PC-9 (cell line): ENCODE data around the gene BRD3OS. TPM values are rescaled to one million over a fixed set of nuclear protein-coding genes. Genes with fewer than 3 reads are reported as not detected.
A peak's percentile ranks its signal among the peaks of the same experiment; 100 is the strongest.
"Not testable (repeated sequence)": the region's sequence is repeated elsewhere in the genome, so short reads cannot be mapped to it uniquely, and the experiment has no call there.

Source experiments
- BruUV-seq: library from RNA; stranded (reverse); fragments of 400-500 nt; replicated peaks from 2 replicates; lab custom pipeline; 2021; lab: Mats Ljungman, UMichigan
- CTCF ChIA-PET: fragments of 300-600 bp; sonication (Branson Sonifier 250); formaldehyde crosslinking; loops from one replicate; lab custom pipeline; 2022; ENCODE audit warnings: antibody characterized with exemption; lab: Charles Lee
- POLR2A ChIA-PET: fragments of 300-600 bp; sonication (Branson Sonifier 250); formaldehyde crosslinking; loops from one replicate; lab custom pipeline; 2022; ENCODE audit warnings: antibody characterized with exemption; ENCODE audit not compliant: unreplicated experiment; lab: Charles Lee
- DNase-seq, 2 experiments: peaks; one replicate each; pipeline versions ENCODE4 v3.0.0 to v3.0.0-alpha.2; 2015 to 2022; ENCODE audit warnings: mixed read lengths in 1 of 2
- H2AFZ ChIP-seq: fragments of 200-600 bp; sonication (generic); 2 replicates; pipeline ENCODE4 v1.8.1; 2017; ENCODE audit warnings: antibody characterized with exemption
- H3F3A ChIP-seq: fragments of 200-600 bp; sonication (generic); 2 replicates; pipeline ENCODE4 v1.8.1; 2017; ENCODE audit warnings: antibody characterized with exemption, mild to moderate bottlenecking, low read depth; ENCODE audit not compliant: insufficient read depth
- H3K27ac ChIP-seq: fragments of 200-600 bp; sonication (generic); 2 replicates; pipeline ENCODE4 v1.6.1; 2016; ENCODE audit warnings: mixed run types
- H3K27me3 ChIP-seq: fragments of 200-600 bp; sonication (generic); 2 replicates; pipeline ENCODE4 v1.6.1; 2016; ENCODE audit warnings: low read depth, mixed run types; ENCODE audit not compliant: insufficient read depth
- H3K36me3 ChIP-seq: fragments of 200-600 bp; sonication (generic); 2 replicates; pipeline ENCODE4 v1.6.1; 2016; ENCODE audit warnings: low read depth, mixed run types
- H3K4me1 ChIP-seq: fragments of 200-600 bp; sonication (generic); replicated peaks from 2 replicates; pipeline ENCODE4 v1.6.1; 2016; ENCODE audit warnings: mixed run types; ENCODE audit not compliant: insufficient read depth
- H3K4me2 ChIP-seq: fragments of 200-600 bp; sonication (generic); 2 replicates; pipeline ENCODE4 v1.6.1; 2017; ENCODE audit warnings: mixed run types
- H3K4me3 ChIP-seq: fragments of 200-600 bp; sonication (generic); 2 replicates; pipeline ENCODE4 v1.6.1; 2016; ENCODE audit warnings: mixed run types
- H3K79me2 ChIP-seq: fragments of 200-600 bp; sonication (generic); 2 replicates; pipeline ENCODE4 v1.6.1; 2017; ENCODE audit warnings: low read depth, mixed run types
- H3K9me2 ChIP-seq: fragments of 200-600 bp; sonication (generic); 2 replicates; pipeline ENCODE4 v1.8.1; 2017; ENCODE audit warnings: mild to moderate bottlenecking; ENCODE audit not compliant: insufficient read depth
- H3K9me3 ChIP-seq: fragments of 200-600 bp; sonication (generic); 2 replicates; pipeline ENCODE4 v1.8.1; 2016; ENCODE audit warnings: low read depth; ENCODE audit not compliant: insufficient read depth
- H4K20me1 ChIP-seq: fragments of 200-600 bp; sonication (generic); 2 replicates; pipeline ENCODE4 v1.8.1; 2017; ENCODE audit not compliant: insufficient read depth
- CTCF ChIP-seq: fragments of 200-600 bp; sonication (generic); conservative IDR thresholded peaks from 2 replicates; pipeline ENCODE4 v1.6.1; 2017; ENCODE audit warnings: mixed run types, antibody characterized with exemption, mild to moderate bottlenecking, moderate library complexity
- EZH2 ChIP-seq: fragments of 200-600 bp; sonication (generic); IDR thresholded peaks from 2 replicates; pipeline ENCODE4 v1.8.0; 2017; ENCODE audit warnings: antibody characterized with exemption, low read depth
- intact Hi-C: fragments of 100-400 bp; cut with micrococcal nuclease; formaldehyde crosslinking; loops from one replicate; pipeline ENCODE4 v1.10.0; 2022; ENCODE audit not compliant: unreplicated experiment
- total RNA-seq: library from RNA; stranded (reverse); gene quantifications from 2 replicates; pipeline ENCODE4 v1.2.3, GENCODE V29; 2021

The BRD3OS gene
- total RNA-seq, 1 experiment from 2014 or later = 26.2 TPM

- Histone ChIP-seq H4K20me1 (peaks cover 26% of the 10 kb centered on the region), H3K36me3 (no peaks in the 10 kb centered on the region), H3K9me2 (no peaks in the 10 kb centered on the region), H3K4me3 (peak overlapping the region; percentile 64), H2AFZ (peak overlapping the region; percentile 87), H3K27ac (no peak overlapping the region), H3K9me3 (no peaks in the 10 kb centered on the region), H3F3A (peaks cover 13% of the 10 kb centered on the region), H3K79me2 (peaks cover 32% of the 10 kb centered on the region), H3K27me3 (peaks cover 50% of the 10 kb centered on the region), H3K4me1 (peaks cover 13% of the 10 kb centered on the region), H3K4me2 (peak overlapping the region; percentile 77)
- no TSS peak for BruUV-seq
- ChIA-PET POLR2A (no interaction called here), CTCF (interaction anchor here (0.6 kb wide), 1 partner anchor 618 kb away, joined by 3 read pairs; no protein-coding TSS in a partner anchor)
- intact Hi-C loops = loop anchor here (1.0 kb wide), 1 partner anchor 44 kb away; the partner anchor contains the start of gene BRD3OS
- DNase-seq = no peak
- TF ChIP-seq EZH2 (no peak), CTCF (no peak)
These were observed 43.6 kb downstream of the BRD3OS start for GRCh38 chr9:134068744-134069479.

GRCh38 chr9:134069480-134070399 lies 44.5 kb downstream of the BRD3OS start:
- Histone ChIP-seq H2AFZ (no peak overlapping the region), H3K4me1 (peaks cover 13% of the 10 kb centered on the region), H3K4me2 (peak overlapping the region; percentile 77; the same call in 1 of the 2 replicates), H3K4me3 (no peak overlapping the region; the same call in 1 of the 2 replicates), H3K9me3 (no peaks in the 10 kb centered on the region), H4K20me1 (peaks cover 17% of the 10 kb centered on the region), H3K79me2 (peaks cover 24% of the 10 kb centered on the region), H3K27ac (no peak overlapping the region), H3K36me3 (no peaks in the 10 kb centered on the region), H3F3A (peaks cover 13% of the 10 kb centered on the region), H3K27me3 (peaks cover 58% of the 10 kb centered on the region), H3K9me2 (no peaks in the 10 kb centered on the region)
- TF ChIP-seq CTCF = no peak
- TF ChIP-seq EZH2 = no peak
- no TSS peak for BruUV-seq
- ChIA-PET POLR2A (no interaction called here), CTCF (no interaction called here)
- no peak for DNase-seq
- intact Hi-C loops = loop anchor here (1.0 kb wide), 1 partner anchor 44 kb away; the partner anchor contains the start of gene BRD3OS

- peaks cover 10% of the 10 kb centered on the region for H3K79me2 ChIP-seq
- no peaks in the 10 kb centered on the region for H3K9me3 ChIP-seq
- DNase-seq = no peak
- peaks cover 6% of the 10 kb centered on the region for H4K20me1 ChIP-seq
- no peak for TF ChIP-seq CTCF
- no peak for TF ChIP-seq EZH2
- no peaks in the 10 kb centered on the region for H3K36me3 ChIP-seq
- no peak overlapping the region for H2AFZ ChIP-seq
- no peak overlapping the region for H3K27ac ChIP-seq
- ChIA-PET CTCF (interaction anchor here (0.6 kb wide), 1 partner anchor 17 kb away, joined by 3 read pairs; no protein-coding TSS in a partner anchor), POLR2A (no interaction called here)
- H3K27me3 ChIP-seq = peaks cover 64% of the 10 kb centered on the region
- 0 out of 2 replicates have a peak, but pooled peaks cover 3% of the 10 kb centered on the region for H3K4me1 ChIP-seq
- no peak overlapping the region for H3K4me3 ChIP-seq
- H3K4me2 ChIP-seq = no peak overlapping the region
- H3K9me2 ChIP-seq = no peaks in the 10 kb centered on the region
- intact Hi-C loops = no loop called here
- no TSS peak for BruUV-seq
- peaks cover 4% of the 10 kb centered on the region for H3F3A ChIP-seq
These were observed 45.9 kb downstream of the BRD3OS start for GRCh38 chr9:134071149-134071548.

GRCh38 chr9:134072683-134073082 lies 47.4 kb downstream of the BRD3OS start:
- intact Hi-C loops, H3K9me3 ChIP-seq, DNase-seq, H4K20me1 ChIP-seq, BruUV-seq, H3K4me3 ChIP-seq, H3K27ac ChIP-seq, H3K36me3 ChIP-seq, H3K79me2 ChIP-seq, H3K4me1 ChIP-seq, H3K4me2 ChIP-seq, H3K9me2 ChIP-seq, H2AFZ ChIP-seq, H3F3A ChIP-seq, CTCF ChIA-PET: not testable (repeated sequence)
- POLR2A ChIA-PET = interaction anchor here (0.6 to 0.7 kb wide), 2 partner anchors 17 to 33 kb away, joined by 4 to 14 read pairs; no protein-coding TSS in a partner anchor
- H3K27me3 ChIP-seq = peaks cover 68% of the 10 kb centered on the region
